Heart left ventricle (tissue), 16 donors: ENCODE measurements around the gene WASL. TPM values are rescaled to one million over a fixed set of nuclear protein-coding genes. Genes with fewer than 3 reads are reported as not detected.

ENCODE experiments used
- ATAC-seq, 4 donors: fragments of 200-7000 bp; cut with Tn5 transposase; one replicate each; pipeline ENCODE4 v1.9.1; 2020 to 2022; ENCODE audit warnings: moderate library complexity in 4 of 4, mild to moderate bottlenecking in 3 of 4, moderate number of reproducible peaks in 1 of 4
- DNase-seq, 5 donors: peaks; one replicate each; pipeline ENCODE4 v3.0.0-alpha.2; 2020
- H3K27ac ChIP-seq, 12 donors: fragments of 200-600 bp; sonication (generic) in 4 of 12; one replicate each; pipeline versions ENCODE4 v1.5.0 to v1.8.0; 2016 to 2022; ENCODE audit warnings: mild to moderate bottlenecking in 2 of 12
- H3K27me3 ChIP-seq, 9 donors: fragments of 200-600 bp; sonication (generic) in 2 of 9; one replicate each; pipeline versions ENCODE4 v1.5.1 to v1.8.0; 2016 to 2022; ENCODE audit warnings: mild to moderate bottlenecking in 3 of 9
- H3K36me3 ChIP-seq, 9 donors: fragments of 200-600 bp; sonication (generic) in 2 of 9; one replicate each; pipeline versions ENCODE4 v1.5.0 to v1.8.0; 2018 to 2022; ENCODE audit warnings: mild to moderate bottlenecking in 2 of 9
- H3K4me1 ChIP-seq, 12 donors: fragments of 200-600 bp; sonication (generic) in 4 of 12; one replicate each; pipeline versions ENCODE4 v1.5.0 to v1.8.0; 2016 to 2022; ENCODE audit warnings: mild to moderate bottlenecking in 3 of 12
- H3K4me3 ChIP-seq, 12 donors: fragments of 200-600 bp; sonication (generic) in 4 of 12; one replicate each; pipeline versions ENCODE4 v1.5.0 to v1.8.0; 2017 to 2022; ENCODE audit warnings: mild to moderate bottlenecking in 9 of 12, moderate library complexity in 4 of 12
- H3K9me3 ChIP-seq, 12 donors: fragments of 200-600 bp; sonication (generic) in 4 of 12; one replicate each; pipeline versions ENCODE4 v1.5.0 to v1.8.0; 2016 to 2022; ENCODE audit warnings: mild to moderate bottlenecking in 1 of 12
- CTCF ChIP-seq, 12 donors: fragments of 200-600 bp; sonication (generic) in 4 of 12; IDR thresholded peaks; one replicate each; pipeline versions ENCODE4 v1.5.0 to v1.8.0; 2018 to 2022; ENCODE audit warnings: antibody characterized with exemption in 12 of 12, mild to moderate bottlenecking in 5 of 12
- POLR2A ChIP-seq, 2 donors: fragments of 450-650 bp; IDR thresholded peaks; one replicate each; pipeline ENCODE4 v1.6.1; 2017; ENCODE audit warnings: antibody characterized with exemption in 2 of 2, mild to moderate bottlenecking in 2 of 2, moderate library complexity in 2 of 2
- WGBS, 4 donors: extraction: QIAGEN DNeasy Blood & Tissue Kit in 2 of 4; methylation state at CpG; one replicate each; pipeline versions ENCODE4 v1.1.5 to v1.1.7; 2013 to 2018; 5-methylcytosine and 5-hydroxymethylcytosine counted together
- intact Hi-C, 10 donors: fragments of 100-400 bp; cut with DNase I; formaldehyde crosslinking; loops; one replicate each; pipeline versions ENCODE4 v1.11.1 to v1.14.2; 2022
- polyA plus RNA-seq, 2 donors: library from polyadenylated mRNA; stranded (reverse); fragments of 200-250 nt; gene quantifications; one replicate each; pipeline ENCODE4 v1.2.3, GENCODE V29; 2013
- total RNA-seq, 9 donors: library from RNA; depleted of rRNA in 2 of 9; stranded (reverse); fragments of >200 nt in 2 of 9; fragmentation: NEBNext Ultra II Directional in 3 of 9; extraction: Animal tissue kit (Norgen Biotek cat#: 25700) in 3 of 9; gene quantifications; one replicate each; pipeline versions ENCODE4 v1.1.0 to v1.2.4, GENCODE V29; 2016 to 2023
- donor health status: ischemic (EF 13 %, LVEDD 7.1; RV severe dilation, severe dysfunction).
- donor health status: healthy with polysubstance abuse.
- donor health status: DM: no; HTN: yes; CAD: no.
- donor health status: DM: no; HTN: no; CAD: no.
- donor health status: ischemic (EF 25% LVEDD 6.9; RV normal size, moderate dysfunction).
- donor health status: ischemic (EF 25% LVEDD 5.7; RV mildly dilated, moderate dysfunction).
- donor health status: healthy.
- donor health status: DM: yes; HTN: yes; CAD: no.
- donor health status: ischemic (EF 35%, LVEDD 5.7; RV mildly dilated, moderate dysfunction).
- donor health status: nonischemic (EF 11% LVEDD 7.7; RV severe dilation, severe dysfunction).
- donor health status: DM: yes; HTN: yes; CAD: no.
- donor health status: PGD.
- donor health status: ischemic (EF 29% LVEDD 5.4; RV normal size, mild dysfunction).
- donor health status: nonischemic (EF 23%, LVEDD 6.1; RV moderate dilation, normal function).

Gene WASL
- total and polyA plus RNA-seq, 11 donors = 11.2 to 30.3 (median 23.3) TPM

- no peak overlapping the region for H3K4me3 ChIP-seq
- TF ChIP-seq CTCF (IDR thresholded peaks at IDR 0.05) (no peak), POLR2A (IDR thresholded peaks at IDR 0.05) (no peak)
- H3K27ac ChIP-seq = no peak overlapping the region
- ATAC-seq = no peak
- no peaks in the 10 kb centered on the region for H3K27me3 ChIP-seq
- DNase-seq = no peak
- intact Hi-C loops = no loop called here
- no peaks in the 10 kb centered on the region for H3K9me3 ChIP-seq
- H3K4me1 ChIP-seq = peaks cover 1 to 70% (median 38%) of the 10 kb centered on the region in 12 donors
- 0 to 33% (median 2%) methylated on average over 1 of the region's 1 CpG for WGBS, 4 donors
- no peaks in the 10 kb centered on the region for H3K36me3 ChIP-seq
Observed at GRCh38 chr7:123715799-123716198, 33.0 kb downstream of the WASL start.

- Histone ChIP-seq H3K36me3 (no peaks in the 10 kb centered on the region), H3K4me3 (no peak overlapping the region), H3K9me3 (no peaks in the 10 kb centered on the region), H3K4me1 (peaks cover 0 to 66% (median 39%) of the 10 kb centered on the region in 12 donors), H3K27ac (no peak overlapping the region), H3K27me3 (no peaks in the 10 kb centered on the region)
- DNase-seq = no peak
- intact Hi-C loops = no loop called here
- ATAC-seq = no peak
- TF ChIP-seq CTCF (IDR thresholded peaks at IDR 0.05) = no peak
- no peak for TF ChIP-seq POLR2A (IDR thresholded peaks at IDR 0.05)
- 92 to 98% (median 97%) methylated on average over 2 of the region's 2 CpGs for WGBS, 4 donors
Observed at GRCh38 chr7:123715198-123715597, 33.6 kb downstream of the WASL start.

- ATAC-seq = no peak
- WGBS, 4 donors = 79 to 87% (median 83%) methylated on average over 3 of the region's 3 CpGs
- Histone ChIP-seq H3K9me3 (no peaks in the 10 kb centered on the region), H3K27ac (no peak overlapping the region), H3K4me3 (no peak overlapping the region), H3K36me3 (no peaks in the 10 kb centered on the region), H3K4me1 (peaks cover 0 to 65% (median 37%) of the 10 kb centered on the region in 12 donors), H3K27me3 (no peaks in the 10 kb centered on the region)
- DNase-seq = no peak
- no peak for TF ChIP-seq POLR2A (IDR thresholded peaks at IDR 0.05)
- no peak for TF ChIP-seq CTCF (IDR thresholded peaks at IDR 0.05)
- intact Hi-C loops = loop anchor here in 3 of 10 donors (5.0 kb wide), 1 partner anchor 33 kb away; the partner anchor contains the start of gene WASL (in 3 of the 3)
Observed at GRCh38 chr7:123714296-123715080, 34.3 kb downstream of the WASL start.

- no peak overlapping the region for H3K4me3 ChIP-seq
- H3K36me3 ChIP-seq = peaks cover 0 to 15% (median 14%) of the 10 kb centered on the region in 9 donors
- no peaks in the 10 kb centered on the region for H3K9me3 ChIP-seq
- no peak overlapping the region for H3K27ac ChIP-seq
- ATAC-seq (no peak), DNase-seq (no peak)
- intact Hi-C loops = loop anchor here in 3 of 10 donors (5.0 kb wide), 1 partner anchor 35 kb away; the partner anchor contains the start of gene WASL (in 3 of the 3)
- peaks cover 0 to 56% (median 34%) of the 10 kb centered on the region in 12 donors for H3K4me1 ChIP-seq
- WGBS, 4 donors = 38 to 67% (median 45%) methylated on average over 1 of the region's 1 CpG
- TF ChIP-seq CTCF (IDR thresholded peaks at IDR 0.05) (no peak), POLR2A (IDR thresholded peaks at IDR 0.05) (no peak)
- H3K27me3 ChIP-seq = no peaks in the 10 kb centered on the region
Observed at GRCh38 chr7:123712619-123713018, 36.2 kb downstream of the WASL start.
